Measurements from ENCODE around the gene CSPG4.
"Not testable (repeated sequence)": the region's sequence is repeated elsewhere in the genome, so short reads cannot be mapped to it uniquely, and the experiment has no call there.

CSPG4 gene

GRCh38 chr15:75703440-75704262, 9.0 kb downstream of the CSPG4 start:
- not testable (repeated sequence) for DNase-seq

GRCh38 chr15:75702436-75702835, 10.2 kb downstream of the CSPG4 start:
- no peak for DNase-seq

GRCh38 chr15:75701071-75702003, 11.3 kb downstream of the CSPG4 start:
- not testable (repeated sequence) for DNase-seq

DNA sequence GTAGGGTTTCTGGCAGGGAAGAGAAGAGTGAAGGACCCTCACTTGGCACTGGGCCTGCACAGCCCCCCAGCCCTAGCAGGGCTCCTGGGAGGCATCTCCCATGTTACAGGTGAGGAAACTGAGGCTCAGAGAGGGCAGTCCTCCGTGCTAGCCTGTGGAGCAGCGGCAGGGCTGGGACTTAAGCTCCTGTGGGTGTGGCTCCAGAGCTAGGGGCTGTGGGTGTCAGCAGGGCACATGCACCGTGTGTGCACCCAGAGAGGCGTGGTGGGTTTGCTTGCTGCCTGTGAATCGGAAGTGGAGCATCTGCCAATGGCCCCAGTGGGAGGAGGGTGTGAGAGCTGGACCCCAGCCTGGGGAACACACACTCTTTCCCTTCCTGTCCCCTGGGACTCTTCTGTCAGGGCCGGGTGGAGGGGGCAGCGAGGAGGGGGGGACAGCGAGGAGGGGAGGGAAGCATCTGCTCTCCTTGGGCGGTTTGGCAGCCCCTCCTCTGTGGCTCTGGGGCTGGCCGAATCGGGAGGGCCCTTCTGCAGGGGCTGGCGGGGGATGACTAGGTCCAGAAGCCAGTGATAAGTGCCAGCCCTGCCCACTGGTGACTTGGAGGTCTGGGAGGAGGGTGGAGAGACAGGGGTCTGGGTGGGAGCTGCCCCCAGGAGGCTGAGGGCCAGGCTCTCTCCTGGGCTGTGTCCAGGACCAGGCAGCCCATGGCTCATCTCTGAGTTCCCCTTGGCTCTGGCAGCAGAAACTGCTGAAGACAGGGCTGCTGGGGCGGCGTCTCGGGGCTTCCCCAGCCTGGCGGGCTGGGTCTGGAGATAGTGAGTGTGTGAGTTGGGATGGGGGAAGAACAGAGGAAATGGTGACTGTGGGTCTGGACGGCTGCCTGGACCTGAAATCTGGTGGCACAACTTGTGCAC, 12.4 kb downstream of the CSPG4 start:
- DNase-seq: peak; percentile 93

DNA sequence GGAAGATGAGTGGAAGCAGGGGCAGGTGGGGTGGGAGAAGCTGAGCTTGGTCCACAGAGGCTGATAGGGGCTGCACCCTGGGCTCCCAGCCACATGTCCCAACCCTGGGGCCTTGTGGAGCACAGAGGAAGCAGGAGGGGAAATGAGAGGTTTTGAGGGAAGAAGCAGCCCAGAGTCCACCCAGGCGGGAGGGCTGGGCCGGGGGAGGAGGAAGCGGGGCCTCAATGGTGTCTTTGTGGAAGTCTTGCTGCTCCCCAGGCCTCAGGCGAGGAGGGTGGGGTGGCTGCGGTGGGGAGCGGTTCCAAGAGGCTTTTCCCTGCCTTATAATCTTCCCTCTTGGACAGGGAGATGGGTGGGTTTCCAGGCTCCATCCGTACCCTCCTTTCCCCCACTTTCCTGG, 13.1 kb downstream of the CSPG4 start:
- not testable (repeated sequence) for DNase-seq

GRCh38 chr15:75697974-75698747, 14.5 kb downstream of the CSPG4 start:
- DNase-seq: not testable (repeated sequence)

GRCh38 chr15:75697523-75697922, 15.1 kb downstream of the CSPG4 start:
- no peak for DNase-seq

DNA sequence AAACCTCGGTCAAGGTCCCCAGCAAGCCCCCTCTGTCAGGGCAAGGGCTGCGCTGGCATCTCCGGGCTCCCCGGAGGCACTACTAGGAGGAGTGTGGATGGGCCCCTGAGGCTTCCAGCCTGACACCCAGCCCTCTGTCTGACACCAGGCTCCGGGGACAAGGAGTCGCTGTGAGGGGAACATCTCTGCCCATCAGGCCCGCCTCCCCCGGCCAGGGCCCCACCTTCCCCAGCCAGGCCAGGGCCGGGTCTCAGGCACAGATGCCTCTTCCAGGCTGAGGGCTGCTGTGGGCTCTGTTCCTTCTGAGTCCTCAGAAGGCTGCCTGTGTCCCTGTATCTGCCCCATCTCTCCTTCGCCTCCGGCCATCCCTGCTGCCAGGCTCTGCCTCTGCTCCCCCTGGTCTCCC, 15.8 kb downstream of the CSPG4 start:
- no peak for DNase-seq

GRCh38 chr15:75696311-75696720, 16.3 kb downstream of the CSPG4 start:
- DNase-seq: no peak

DNA sequence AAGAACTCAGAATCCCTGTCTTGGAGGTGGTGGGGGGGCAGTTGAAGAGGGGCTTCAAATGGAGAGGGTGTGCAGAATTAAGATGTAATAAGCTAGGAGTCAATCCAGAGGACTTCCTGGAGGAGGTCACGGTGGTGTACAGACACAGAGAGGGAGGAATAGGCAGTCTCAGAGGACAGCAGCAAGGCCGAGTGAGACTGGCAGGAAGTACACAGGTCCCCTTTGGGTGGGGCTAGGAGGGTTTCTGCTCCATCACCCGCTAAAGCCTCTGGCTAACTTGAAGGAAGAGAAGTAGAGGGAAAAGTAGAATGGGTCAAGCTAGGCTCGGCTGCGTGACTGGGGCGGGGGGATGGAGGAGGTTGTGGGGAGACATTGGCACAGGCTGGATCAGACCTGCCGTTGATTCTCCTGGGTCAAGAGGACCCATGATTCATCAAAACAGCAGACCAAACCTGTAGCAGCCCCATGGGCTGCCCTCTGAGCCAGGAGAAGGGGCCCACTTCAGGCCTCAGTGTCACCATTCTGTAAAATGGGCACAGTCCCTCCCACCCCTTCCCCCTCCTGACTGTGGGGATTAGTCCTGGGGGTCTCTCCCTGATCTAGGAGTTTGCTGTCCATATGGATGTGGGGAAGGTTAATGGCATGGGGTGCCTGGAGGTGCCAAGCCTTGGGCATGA, 16.9 kb downstream of the CSPG4 start:
- DNase-seq: no peak

GRCh38 chr15:75695220-75695619, 17.4 kb downstream of the CSPG4 start:
- no peak for DNase-seq

- peak; percentile 100 for DNase-seq
Measured at GRCh38 chr15:75694241-75695182, 18.1 kb downstream of the CSPG4 start.

DNA sequence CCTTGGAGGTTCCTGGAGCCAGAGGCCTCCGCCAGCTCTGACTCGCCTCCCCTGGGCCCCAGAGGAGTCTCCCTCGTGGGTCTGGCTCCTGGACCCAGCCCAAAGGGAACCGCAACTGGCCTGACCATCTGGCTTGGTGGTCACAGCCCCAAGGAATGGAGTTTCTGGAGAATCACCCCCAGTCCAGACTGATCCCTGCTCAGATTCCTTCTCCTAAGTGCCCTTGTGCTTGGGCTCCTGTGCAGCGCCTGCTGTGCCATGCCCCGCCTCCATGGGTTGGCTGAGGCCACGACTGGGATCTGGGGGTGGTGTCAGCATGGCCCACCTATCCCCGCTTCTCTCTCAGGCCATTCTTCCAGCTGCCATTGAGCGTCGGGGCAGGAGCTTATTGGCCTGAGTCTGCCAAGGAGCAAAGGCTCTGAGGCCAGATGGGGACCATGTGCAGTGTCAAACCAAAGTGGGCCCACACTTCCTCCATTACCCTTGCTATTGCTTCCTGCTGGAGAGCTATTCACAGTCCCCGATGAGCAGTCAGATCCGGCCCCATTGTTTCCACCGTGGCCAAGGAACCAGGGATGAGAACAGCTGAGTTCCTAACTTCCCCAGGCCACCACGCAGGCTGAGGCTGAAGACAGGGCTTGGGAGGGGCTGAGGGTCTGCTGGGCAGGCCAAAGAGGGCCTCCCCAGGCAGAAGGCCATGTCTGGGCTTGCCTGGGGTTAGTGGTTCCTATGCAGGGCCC, 19.0 kb downstream of the CSPG4 start:
- peak; percentile 66 for DNase-seq

- DNase-seq: not testable (repeated sequence)
Measured at GRCh38 chr15:75693028-75693427, 19.6 kb downstream of the CSPG4 start.

DNA sequence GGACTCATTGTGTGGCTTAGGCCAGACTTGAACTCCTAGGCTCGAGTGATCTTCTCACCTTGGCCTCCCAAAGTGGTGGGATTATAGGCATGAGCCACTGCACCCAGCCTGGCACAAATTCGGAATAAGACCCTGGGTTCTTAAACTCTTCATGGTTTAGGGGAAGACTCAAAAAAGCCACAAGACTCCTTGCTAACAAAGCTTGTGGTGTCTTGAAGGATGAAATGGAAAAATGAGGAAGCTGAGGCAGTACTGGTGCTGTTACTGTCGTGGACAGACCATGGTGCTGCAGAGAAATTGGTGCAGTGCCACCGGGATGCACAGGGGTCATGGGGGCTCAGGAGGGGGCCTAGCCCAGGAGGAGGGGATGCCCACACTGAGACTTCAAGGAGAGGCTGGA, 20.3 kb downstream of the CSPG4 start:
- not testable (repeated sequence) for DNase-seq

DNA sequence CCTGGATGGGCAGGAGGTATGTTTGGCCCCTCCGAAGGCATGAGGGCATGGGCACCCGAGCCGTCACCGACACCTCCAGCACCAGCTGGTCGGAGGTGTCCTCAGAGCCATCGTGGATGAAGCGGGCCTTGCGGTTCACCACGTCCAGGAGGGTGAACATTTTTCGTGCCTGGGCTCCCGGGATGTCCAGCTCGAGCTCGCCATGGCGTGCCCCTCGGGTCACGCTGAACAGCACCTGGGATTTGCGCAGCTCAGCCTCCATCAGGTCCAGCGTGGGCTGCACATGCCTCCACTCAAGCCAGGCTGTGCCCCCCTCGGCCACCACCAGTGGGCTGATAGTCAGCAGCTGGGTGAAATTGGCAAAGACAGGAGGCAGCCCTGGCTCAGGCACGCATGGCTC, 23.2 kb downstream of the CSPG4 start:
- DNase-seq: not testable (repeated sequence)

DNA sequence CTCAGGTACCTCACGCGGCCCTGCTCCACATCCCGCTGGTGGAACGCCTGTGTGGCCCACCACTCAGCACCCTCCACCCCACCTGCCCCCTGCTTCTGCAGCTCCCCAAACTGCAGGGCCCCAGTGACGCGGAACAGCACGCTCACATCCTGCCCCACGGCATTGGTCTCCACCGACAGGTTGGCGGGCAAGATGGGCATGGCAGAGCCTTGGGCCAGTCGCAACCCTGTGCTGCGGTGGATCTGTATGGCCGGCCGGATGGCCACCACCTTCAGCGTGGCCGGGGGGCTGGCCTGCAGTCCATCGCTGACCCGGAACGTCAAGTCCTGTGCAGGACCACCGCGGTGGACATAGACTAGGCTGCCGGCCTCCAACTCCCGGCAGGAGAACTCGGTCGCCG, 23.8 kb downstream of the CSPG4 start:
- no peak for DNase-seq

GRCh38 chr15:75688278-75688557, 24.4 kb downstream of the CSPG4 start:
- DNase-seq: no peak

DNA sequence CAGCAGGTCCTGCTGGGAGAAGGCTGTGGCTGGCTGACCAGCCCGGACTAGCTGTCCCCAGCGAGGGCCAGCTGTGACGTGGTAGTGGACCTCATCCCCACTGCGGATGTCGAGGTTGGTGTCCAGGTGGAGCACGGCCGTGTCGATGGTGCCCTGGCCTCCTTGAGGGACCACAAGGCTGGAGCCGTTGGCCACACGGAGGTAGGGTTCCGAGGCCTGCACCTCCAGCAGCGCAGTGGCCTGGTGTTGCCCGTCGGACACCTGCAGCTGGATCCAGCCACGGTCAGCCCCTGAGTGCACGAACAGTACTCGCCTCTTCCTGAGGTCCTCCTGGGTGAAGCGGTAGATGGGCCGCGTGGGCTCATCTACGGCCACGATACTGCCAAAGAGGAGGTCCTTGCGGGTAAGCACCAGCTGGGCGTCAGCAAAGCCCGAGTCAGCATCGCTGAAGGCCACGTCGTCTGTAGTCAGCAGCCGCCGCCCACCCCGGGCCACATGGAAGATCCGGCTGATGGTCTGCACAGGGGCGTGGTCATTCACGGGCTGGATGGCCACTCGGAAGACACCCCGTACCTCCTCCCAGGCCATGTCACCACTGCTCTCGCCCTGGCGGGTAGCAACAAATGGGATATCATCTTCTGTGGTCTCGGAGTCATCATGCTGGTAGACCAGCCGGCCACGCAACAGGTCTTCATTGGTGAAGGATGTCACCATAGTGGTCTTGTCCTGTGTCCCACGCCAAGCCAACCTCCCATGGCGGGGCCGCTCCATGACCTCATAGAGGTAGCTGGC, 25.0 kb downstream of the CSPG4 start:
- no peak for DNase-seq

Measured in NCI-H226 (cell line).